H1 (cell line): ENCODE data around the gene TNFRSF8. TPM values are rescaled to one million over a fixed set of nuclear protein-coding genes. Genes with fewer than 3 reads are reported as not detected.

ENCODE experiments used
- CBX8 ChIP-seq: fragments of 300-800, 300-1000 bp; sonication (generic); IDR thresholded peaks from 2 replicates; pipeline ENCODE4 v1.7.1; 2016; ENCODE audit warnings: low read depth, low read length, borderline replicate concordance
- CTBP2 ChIP-seq: IDR thresholded peaks from 2 replicates; pipeline ENCODE4 v1.7.0; 2011; ENCODE audit warnings: borderline replicate concordance, mild to moderate bottlenecking, moderate library complexity, mixed read lengths, low read length; ENCODE audit not compliant: insufficient read depth, insufficient read length
- CTCF ChIP-seq, 3 experiments: IDR thresholded peaks; 1 replicate in 2 of 3; 2 replicates in 1 of 3; pipeline versions ENCODE4 v1.5.1 to v1.6.1; 2011; ENCODE audit warnings: low read length in 3 of 3, mild to moderate bottlenecking in 3 of 3, inconsistent platforms in 2 of 3, low read depth in 1 of 3, moderate library complexity in 1 of 3; ENCODE audit not compliant: insufficient read depth in 1 of 3; ENCODE audit errors: control extremely low read depth in 1 of 3
- KDM1A ChIP-seq: fragments of 200-600, 300-600 bp; sonication (generic); IDR thresholded peaks from 2 replicates; pipeline ENCODE4 v1.7.1; 2016; ENCODE audit warnings: mild to moderate bottlenecking, low read length, borderline replicate concordance
- NRF1 ChIP-seq: IDR thresholded peaks from 2 replicates; pipeline ENCODE4 v1.6.1; 2011; ENCODE audit warnings: mild to moderate bottlenecking, low read depth, low read length, improper control_type of control experiment
- PHF8 ChIP-seq: fragments of 200-600 bp; sonication (generic); conservative IDR thresholded peaks from 2 replicates; pipeline ENCODE4 v1.7.1; 2012; ENCODE audit warnings: low read depth, mild to moderate bottlenecking, inconsistent platforms, low read length, moderate library complexity
- polyA plus RNA-seq, 7 experiments: library from polyadenylated mRNA; depleted of rRNA in 3 of 7; stranded (reverse) in 5 of 7; unstranded in 2 of 7; fragments of >200 nt in 5 of 7; fragments of 200-250 nt in 2 of 7; gene quantifications; 1 replicate in 5 of 7; 2 replicates in 1 of 7; 4 replicates in 1 of 7; pipeline versions ENCODE4 v1.2.1 to v1.2.3, GENCODE V29; 2011 to 2013; ENCODE audit warnings: missing spikeins in 2 of 7, mixed read lengths in 2 of 7
- total RNA-seq: library from RNA; stranded (reverse); fragmentation: NEBNext Ultra II Directional; extraction: Animal tissue kit (Norgen Biotek cat#: 25700); gene quantifications from 2 replicates; pipeline ENCODE4 v1.2.1, GENCODE V29; 2021

TNFRSF8 gene
- total and polyA plus RNA-seq, 2 of the 8 experiments (the other 6 are each of a cell fraction or from before 2014, with no cell fraction given), result 23.2 to 32.7 TPM

GRCh38 chr1:12098786-12099185, 35.7 kb downstream of the TNFRSF8 start (continued):
- TF ChIP-seq CTBP2 (no peak), CTCF (IDR thresholded peaks at IDR 0.05; ENCODE audit: control extremely low read depth in 1 of 3, insufficient read depth in 1 of 3, low read depth in 1 of 3, low read length in 3 of 3) (no peak), KDM1A (no peak), CBX8 (no peak), PHF8 (no peak), NRF1 (no peak)
